ENCODE results near the gene DLK1.

Gene DLK1

DNA sequence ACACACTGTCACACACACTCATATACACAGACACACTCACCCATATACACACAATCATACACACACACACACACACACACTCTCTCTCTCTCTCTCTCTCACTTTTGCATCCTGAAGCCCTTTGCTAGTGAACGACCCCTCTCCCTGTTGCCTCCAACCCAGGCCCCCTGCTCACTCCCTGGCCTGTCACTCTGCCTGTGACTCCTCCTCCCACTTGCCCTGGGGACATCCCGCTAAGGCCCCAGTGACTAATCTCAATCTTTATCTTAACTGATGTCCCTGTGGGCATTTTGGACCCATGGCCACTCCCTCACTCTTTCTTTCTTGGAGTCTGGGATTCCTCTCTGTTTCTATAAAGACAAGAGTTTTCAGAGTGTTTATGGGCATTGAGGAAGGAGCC, 10.9 kb upstream of the DLK1 start:
- DNase-seq, result no peak

DNA sequence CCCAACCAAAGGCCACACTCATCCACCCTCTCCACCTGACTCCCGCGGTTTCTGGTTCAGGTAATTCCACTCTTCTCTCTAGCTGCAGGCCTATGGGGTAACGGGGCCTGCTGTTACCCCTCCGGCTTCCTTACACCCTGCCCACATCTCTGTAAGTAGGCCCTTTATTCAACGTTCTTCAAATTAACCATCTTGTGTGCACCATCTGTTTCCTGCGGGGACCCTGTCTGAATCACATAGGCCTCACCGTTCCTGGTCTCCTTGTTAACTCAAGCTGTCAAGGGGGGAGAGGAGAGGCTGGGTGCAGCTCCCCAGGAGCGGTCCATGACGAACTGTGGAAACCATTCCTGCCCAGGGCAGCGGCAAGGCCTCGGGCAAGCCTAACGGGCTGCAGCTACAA, 9.3 kb upstream of the DLK1 start:
- DNase-seq, result no peak

DNA sequence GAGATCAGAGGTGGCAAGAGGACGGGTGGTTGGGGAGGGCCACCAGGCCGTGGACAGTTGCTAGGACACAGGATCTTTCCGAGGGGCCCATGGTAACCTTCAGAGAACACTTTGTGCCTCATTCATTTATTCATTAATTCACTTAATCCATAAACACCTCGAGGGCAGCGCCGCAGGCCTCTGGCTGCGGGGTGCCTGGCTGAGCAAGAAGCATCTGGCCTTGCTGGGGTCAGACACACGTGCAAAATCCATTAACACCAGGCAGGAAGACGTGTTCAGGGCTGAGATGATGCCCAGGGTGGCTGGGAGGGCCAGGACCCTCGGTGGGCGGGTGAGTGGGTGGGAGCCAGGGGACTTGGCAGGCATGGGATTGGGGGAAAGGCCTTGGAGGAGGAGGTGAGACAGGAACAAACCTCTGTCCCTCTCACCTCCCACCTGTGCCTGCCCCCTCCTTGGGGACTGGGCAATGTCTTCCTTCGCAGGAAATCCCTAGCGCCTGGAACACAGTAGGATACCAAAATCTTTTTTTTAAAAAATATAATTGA, 6.6 kb upstream of the DLK1 start:
- no peak for DNase-seq

DNA sequence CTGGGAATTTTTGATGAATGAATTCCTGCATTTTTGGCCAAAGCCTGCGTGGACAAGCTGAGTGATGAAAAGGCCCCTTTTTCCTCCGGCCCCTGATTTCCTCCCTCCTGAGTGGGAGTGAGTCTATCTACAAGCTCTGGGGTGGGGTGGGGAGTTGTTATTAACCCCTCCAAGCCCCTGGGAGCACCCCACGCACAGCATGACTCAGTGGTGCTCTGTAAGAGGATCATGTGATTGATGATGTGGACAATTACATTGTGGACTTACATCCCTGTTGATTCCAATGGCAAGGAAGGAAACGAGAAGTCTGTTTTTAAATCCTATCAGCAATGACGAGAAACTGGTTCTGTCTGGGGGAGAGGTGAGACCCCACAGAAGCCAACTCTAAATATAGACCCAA, 5.1 kb upstream of the DLK1 start:
- no peak for DNase-seq

DNA sequence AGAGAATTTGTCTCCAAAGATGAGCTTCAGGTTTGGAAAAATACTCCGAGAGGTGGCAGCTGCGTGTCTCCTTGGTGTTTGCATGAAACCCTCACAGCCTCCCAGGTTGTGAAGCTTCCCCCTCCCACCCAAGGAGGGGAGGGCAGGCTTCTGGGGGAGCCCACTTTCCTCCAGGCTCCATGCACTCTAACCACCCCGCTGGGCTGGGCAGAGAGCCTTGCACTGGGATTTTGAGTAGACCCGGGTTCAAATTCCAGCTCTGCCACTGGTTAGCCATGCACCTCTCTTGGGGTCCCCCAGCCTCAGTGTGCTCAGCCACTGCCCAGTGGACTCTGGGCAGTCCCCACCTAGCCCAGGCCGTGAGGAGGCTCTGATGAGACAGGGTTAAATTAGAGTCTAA, 4.3 kb upstream of the DLK1 start:
- DNase-seq, result no peak

DNA sequence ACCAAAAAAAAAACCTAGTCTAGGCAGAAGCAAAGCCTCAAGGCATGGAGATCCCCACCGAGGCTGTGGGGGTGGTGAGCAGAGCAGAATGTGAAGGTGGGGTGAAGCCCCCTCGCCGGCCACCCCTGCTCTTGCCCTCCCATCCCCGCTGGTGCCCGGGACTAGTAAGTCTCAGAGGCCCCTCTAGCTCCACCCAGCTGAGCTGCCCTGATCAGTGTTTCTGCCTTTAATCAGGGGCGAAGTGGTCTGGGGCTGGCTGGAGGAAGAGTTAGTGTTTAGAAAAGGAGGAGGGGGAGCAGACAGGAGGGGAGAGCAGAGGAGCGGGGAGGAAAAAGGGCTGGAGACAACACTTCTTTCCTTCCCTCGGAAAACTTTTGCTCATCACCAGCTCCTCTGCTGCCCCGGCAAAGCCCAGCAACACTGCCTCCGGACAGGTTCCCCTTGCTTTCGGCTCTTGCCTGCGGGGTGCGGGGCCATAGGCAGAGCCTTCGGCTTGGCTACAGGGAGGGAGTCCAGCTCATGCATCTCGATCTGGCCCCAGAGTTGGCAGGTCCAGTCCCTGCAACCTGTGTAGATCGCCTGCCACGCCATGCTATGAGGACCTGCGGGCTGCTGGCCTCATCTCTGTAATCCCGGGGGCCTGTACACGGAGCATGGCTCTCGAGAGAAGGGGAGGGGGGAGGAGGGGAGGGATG, 3.4 kb upstream of the DLK1 start:
- DNase-seq, result no peak

DNA sequence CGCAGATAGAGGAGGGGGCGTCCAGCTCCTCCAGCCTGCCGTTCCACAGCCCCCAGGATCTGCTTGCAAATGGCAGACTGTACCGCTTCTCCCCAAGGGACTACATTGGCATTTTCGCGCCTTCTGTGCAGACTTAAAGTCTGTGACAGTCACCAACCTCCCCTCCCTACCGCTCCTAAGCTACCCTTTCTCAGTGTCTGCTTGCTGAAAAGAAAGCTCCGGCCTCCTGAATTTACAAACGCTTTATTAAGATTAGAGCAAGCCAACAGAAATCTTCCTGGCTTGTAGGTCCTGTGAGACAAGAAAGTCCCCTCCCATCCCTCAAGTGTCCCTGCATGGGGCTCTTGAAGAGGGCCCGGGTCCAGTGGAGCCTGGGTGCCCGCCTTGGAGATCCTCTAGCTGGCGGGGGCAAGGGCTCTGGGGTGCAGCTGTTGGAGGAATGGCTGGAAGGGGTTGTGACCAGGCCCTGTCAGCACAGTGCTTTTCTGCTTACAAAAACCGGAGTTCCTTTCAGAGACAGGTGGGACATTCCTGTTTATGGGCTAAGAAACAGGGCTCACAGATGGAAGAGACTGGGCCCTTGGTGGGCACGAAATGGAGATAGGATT, 2.8 kb upstream of the DLK1 start:
- no peak for DNase-seq

DNA sequence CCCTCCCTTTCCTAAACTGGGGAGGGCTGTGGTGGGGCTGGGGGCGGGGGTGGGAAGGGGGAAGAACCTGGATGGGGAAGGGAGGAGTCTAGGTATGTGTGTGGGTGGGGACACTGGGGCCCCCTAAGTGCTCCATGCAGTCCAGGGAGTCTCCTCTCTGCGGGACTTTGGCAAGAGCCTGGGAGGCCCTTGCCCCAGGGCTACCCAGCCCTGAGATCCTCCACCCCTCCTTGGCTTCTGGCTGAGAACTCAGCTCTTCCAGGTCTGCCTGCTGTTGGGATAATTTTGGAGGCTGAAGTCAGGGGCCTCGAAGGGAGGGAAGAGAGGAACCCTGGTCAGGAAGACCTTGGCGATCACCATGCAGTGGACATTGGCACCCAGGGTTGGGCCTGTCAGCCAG, 2.2 kb upstream of the DLK1 start:
- no peak for DNase-seq

DNA sequence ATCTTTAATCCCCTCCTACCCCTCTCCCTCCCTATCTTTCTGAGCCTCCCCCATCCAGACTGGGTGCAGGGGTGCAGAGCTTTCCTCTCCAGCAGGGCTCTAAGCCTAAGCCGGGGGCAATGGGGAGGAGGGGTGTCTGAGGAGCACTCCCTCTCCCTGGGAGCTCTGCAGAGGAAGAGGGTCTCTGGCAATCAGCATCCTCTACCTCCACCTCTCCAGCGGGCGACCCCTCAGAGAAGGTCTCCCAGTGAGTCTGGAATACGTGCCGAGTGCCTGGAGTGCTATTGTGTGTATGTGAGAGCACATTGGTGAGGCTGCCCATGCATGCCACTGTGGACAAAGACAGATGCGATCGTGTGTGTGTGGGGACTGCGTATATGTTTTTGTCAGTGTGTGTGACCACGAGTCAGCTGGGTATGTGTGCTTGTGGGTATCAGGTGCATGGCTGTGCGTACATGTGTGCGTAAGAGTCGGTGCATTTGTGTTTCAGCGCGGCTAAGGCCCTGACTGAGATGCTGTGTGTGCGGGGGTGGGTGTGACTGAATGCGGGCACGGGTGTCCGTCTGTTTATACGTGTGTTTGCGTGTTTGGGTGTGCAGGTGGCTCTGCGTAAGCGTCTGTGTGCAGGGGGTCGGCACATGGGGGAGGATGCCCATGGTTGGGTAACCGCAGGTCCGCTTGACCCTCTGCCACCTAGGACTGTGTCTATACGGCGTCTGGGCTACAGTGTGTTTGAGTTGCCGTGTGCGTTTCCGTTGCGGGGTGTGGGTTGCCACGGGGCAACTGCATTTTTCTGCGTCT, 905 bp upstream of the DLK1 start:
- no peak for DNase-seq

DNA sequence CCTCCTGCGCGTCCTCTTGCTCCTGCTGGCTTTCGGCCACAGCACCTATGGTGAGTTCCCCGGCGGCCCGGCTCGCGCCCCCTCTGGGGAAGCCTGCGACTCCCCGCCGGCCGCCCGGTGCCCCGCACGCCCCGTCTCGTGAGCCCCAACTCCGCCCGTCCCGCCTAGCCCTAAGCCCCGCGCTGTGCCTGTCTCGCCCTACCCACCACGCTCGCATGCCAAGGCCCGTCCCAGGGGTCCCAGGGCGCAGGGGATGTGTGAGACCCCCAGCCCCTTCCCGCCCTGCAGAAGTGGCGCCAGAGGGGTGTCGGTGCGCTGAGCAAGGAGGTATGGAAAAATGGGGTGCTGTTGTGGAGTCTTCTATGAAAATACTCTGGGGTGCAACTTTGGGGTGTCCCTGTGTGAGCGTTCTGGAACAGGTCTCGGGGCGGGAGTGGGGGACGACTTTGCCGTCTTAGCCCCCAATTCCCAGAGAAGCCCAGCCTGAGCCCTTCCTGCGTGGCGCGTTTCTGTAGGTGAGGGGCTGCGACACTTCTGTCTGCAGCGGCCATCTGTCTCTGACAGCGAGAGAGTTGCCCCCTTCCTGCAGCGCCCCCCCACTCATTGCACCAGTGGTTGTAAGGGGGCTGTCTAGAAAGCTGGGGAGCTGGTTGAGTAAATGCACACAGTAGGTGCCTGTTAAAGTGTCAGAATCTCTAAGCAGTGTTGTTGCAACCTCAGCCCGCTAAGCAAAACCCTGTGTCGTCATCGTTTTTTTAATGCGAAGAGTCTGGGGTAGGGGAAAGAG, 587 bp downstream of the DLK1 start:
- no peak for DNase-seq

DNA sequence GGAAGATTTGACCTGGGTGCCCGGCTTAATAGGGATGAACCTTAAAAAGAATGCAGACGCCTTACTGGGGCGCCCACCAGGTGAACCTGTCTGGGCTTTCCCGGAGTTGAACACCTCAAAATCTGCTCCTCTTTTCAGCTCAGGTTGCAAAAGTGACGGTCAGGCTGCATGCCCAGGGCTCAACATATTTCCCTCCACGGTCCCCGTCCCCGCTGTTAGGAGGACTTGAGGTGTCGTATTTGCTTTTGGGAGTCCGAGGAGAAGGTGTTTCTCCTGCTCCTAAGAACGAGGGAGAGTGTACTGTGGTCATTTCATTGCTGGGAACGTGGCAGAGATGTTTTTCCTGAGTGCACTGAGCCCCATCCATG, 1.2 kb downstream of the DLK1 start:
- DNase-seq, result no peak

DNA sequence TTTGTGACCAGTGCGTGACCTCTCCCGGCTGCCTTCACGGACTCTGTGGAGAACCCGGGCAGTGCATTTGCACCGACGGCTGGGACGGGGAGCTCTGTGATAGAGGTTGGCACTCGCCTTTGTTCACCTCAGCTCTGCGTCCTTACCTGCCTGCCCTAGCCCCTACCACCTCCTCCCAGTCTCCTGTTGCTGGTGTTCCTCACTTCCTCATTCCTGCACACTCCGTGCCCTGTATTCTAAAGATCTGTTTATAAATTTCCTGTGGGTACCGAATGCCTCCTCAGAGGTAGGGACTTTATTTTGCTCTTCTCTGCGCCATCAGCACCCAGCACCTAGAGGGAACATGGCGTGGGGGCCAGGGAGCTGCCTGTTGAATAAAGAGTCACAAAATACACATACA, 2.3 kb downstream of the DLK1 start:
- no peak for DNase-seq

DNA sequence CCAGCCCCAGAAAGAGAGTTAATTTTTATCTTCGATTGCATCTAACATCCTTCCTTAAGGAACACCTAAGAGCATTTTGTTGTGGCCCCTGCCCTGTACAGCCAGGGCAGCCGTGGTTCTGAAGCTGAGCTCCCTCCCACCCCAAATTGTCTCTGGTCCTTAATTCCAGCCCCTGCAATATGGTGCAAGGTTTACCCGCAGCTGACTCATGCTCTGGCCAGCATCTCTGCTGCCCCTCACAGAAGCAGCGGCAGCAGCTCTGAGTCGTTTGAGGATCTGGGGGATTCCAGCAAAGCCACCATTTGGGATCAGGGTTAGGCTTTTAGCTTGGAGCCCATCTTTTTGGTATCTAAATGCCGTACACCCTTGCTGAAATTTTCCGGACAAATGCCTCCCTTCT, 3.3 kb downstream of the DLK1 start:
- no peak for DNase-seq

DNA sequence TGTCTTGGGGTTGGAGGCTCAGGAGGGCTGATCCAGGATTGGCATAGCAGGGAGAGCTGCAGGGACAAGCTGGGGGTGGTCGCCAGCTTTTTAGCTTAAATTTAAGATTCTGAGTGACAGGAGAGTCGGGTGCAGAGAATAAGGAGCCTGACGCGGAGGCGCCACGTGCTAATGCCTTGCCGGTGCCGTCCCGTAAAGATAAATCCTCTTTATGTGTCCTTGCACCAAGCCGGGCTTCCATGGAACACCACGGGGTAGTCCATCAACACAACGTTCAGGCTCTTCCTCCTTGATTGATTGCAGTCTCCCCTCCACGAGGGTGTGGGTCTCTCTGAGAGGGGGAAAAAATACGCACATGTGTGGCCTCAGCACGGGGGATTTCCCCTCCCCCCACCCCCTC, 3.9 kb downstream of the DLK1 start:
- DNase-seq, result no peak

DNA sequence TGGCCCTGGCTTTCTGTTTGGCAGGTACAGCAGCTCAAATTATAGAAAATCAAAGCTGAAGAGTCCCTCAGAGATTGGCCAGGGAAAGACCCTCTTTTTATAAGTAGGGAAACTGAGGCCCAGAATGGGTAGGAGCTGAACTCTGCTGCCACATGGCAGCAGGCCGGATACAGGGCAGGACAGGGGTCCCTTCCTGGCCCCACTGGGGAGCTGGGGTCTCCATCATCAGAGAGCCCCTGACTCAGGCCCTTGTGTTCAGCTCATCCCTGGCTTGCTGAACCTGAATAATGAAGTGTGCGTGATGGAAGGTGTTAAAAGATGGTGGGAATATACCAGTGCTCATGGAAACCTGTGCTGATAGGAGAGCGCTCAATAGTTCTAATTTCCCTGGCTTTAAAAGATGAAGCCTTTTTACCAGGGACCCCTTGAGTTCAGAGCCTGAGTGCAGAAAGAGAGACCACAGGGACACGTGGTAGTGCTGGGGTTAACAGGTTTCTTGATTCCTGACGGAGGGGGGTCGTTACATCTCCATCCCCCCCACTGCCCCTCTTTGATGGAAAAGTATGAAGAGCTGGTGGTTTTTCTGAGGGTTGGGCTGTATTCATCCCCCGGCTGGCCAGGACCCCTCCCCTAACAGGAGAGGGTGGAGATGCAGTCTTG, 4.4 kb downstream of the DLK1 start:
- DNase-seq, result no peak

DNA sequence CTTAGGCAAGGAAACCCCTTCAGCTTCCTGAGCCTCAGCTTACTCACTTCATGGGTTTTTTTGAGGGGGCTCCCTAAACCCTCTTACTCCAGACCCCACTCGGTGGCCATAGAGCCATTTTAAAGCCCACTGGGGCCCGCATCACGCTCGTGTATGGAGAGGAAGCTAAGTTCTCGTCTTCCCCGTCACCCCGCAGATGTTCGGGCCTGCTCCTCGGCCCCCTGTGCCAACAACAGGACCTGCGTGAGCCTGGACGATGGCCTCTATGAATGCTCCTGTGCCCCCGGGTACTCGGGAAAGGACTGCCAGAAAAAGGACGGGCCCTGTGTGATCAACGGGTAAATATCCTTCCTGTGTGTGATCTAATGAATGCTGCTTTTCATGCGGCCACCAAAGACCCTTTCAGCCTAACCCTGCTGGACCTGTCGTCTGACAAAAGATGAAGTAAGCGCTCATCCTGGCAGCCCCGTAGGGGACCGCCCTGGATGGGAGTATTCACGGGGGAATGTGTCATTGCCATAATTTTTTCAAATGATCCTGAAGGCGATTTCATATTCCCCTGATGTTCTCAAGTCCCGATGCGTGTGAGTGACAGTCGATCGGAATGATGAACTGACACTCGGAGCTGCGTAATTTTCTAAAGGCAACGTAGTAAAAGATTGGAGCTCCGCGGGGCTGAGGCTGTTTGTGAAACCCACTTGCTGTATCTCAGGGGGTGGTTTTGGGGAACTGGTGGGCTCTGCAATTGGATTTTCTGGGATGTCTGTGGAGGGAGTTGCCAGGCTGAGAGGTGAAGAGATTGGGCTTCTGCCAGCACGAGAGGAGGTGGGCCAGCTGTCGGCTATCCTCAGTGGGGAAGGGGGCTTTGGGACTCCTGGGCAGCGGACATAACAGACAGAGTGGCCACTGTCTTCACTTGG, 5.4 kb downstream of the DLK1 start:
- no peak for DNase-seq

DNA sequence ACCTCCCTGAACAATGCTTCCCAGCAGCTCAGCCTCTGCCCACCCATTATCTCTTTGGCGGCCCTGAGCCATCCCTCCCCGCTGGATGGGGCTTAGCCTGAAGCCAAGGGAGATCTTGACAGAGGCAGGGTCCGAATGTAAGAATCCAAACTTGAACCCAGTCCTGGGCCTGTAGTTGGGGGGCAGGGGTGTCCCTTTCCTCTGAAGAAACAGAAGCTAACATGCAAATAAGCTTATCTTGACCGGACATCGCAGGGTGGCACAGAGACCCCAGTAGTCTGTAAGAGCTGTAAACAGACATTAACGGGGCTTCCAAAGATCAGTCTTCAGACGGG, 6.0 kb downstream of the DLK1 start:
- no peak for DNase-seq

DNA sequence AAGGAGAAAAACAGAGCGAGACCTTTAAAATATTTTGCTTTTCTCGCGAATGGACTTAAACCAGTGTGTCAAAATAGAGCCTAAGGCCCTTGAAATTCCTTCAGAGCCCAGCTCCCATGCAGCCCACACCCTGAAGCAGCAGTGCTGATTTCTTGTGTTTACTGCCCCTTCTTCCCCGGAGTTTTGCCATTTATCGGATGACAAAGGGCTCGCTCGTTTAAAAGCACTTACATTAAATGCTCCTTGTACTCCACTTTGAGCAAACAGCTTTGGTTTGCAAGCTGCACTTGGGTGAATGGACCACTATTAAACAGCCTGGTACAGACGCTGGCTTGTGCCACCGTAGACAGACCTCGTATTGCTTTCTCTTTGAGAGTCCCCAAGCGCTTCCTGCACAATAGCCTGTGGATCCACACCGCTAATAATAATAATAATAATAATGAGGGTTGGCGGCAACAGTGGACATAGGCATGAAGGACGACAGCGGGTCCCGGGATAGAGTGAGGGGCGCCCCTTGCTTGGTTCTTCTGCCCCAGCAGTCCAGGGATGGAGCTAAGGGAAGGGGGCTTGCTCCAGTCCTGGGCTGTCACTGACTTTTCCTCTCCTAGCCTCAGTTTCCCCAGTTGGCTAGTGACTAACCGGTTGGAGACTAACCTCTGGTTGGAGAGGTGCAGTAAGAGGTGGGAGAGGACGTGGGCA, 6.6 kb downstream of the DLK1 start:
- DNase-seq, result no peak

DNA sequence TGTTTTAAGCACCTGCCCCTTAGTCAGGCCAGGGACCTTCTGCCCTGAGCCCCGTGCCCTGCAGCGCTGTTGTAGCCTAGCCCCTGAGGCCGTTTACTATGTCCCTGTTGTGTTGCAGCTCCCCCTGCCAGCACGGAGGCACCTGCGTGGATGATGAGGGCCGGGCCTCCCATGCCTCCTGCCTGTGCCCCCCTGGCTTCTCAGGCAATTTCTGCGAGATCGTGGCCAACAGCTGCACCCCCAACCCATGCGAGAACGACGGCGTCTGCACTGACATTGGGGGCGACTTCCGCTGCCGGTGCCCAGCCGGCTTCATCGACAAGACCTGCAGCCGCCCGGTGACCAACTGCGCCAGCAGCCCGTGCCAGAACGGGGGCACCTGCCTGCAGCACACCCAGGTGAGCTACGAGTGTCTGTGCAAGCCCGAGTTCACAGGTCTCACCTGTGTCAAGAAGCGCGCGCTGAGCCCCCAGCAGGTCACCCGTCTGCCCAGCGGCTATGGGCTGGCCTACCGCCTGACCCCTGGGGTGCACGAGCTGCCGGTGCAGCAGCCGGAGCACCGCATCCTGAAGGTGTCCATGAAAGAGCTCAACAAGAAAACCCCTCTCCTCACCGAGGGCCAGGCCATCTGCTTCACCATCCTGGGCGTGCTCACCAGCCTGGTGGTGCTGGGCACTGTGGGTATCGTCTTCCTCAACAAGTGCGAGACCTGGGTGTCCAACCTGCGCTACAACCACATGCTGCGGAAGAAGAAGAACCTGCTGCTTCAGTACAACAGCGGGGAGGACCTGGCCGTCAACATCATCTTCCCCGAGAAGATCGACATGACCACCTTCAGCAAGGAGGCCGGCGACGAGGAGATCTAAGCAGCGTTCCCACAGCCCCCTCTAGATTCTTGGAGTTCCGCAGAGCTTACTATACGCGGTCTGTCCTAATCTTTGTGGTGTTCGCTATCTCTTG, 7.6 kb downstream of the DLK1 start:
- DNase-seq, result no peak

DNA sequence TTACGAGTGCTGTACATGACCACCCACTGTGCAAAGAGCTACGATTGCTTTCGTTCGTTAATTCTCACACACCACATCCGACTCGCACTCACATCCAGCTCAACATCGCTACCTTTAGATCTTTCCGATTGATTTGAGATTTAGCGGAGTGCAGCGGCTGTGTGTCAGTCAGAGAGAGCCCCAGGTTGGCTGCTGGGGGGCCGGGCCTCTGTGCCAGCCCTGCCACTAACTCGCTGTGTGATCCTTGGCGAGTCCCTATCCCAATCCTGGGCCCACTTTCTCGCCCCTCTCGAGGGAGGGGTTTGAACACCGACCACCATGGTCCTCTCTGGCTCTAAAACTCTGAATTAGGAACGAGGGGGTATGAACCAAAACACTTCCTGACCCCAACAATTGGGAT, 8.6 kb downstream of the DLK1 start:
- DNase-seq, result no peak

Measured in CD4-positive, alpha-beta T cell treated with Interleukin-17A for 4 hours (primary cell).